Measurements from ENCODE around the gene DVL3. TPM values are rescaled to one million over a fixed set of nuclear protein-coding genes. Genes with fewer than 3 reads are reported as not detected.

Gene DVL3
- total and polyA plus RNA-seq, 2 experiments from 2014 or later = 25.6 to 55.5 TPM

GRCh38 chr3:184178521-184179138 lies 23.5 kb downstream of the DVL3 start:
- Mint-ChIP-seq H3K4me1 (peaks cover 28% of the 10 kb centered on the region), H3K36me3 (ENCODE audit: low read depth) (peaks cover 71% of the 10 kb centered on the region), H3K9me3 (no peaks in the 10 kb centered on the region), H3K27ac (no peak overlapping the region), H3K4me3 (no peak overlapping the region), H3K27me3 (ENCODE audit: insufficient read depth, low read depth, poor library complexity) (peaks cover 5% of the 10 kb centered on the region)
- Histone ChIP-seq H4K20me1 (replicated peaks; ENCODE audit: insufficient read depth) (peaks cover 4% of the 10 kb centered on the region), H3K4me1 (ENCODE audit: insufficient read depth) (peaks cover 15% of the 10 kb centered on the region), H3K4me3 (no peak overlapping the region), H3K27me3 (ENCODE audit: insufficient read depth) (no peaks in the 10 kb centered on the region), H2AFZ (no peak overlapping the region), H3K36me3 (ENCODE audit: insufficient read depth) (peaks cover 28% of the 10 kb centered on the region), H3K9me2 (ENCODE audit: insufficient read depth) (no peaks in the 10 kb centered on the region), H3K4me2 (no peak overlapping the region), H3K79me2 (replicated peaks; ENCODE audit: insufficient read depth) (peaks cover 40% of the 10 kb centered on the region), H3K27ac (ENCODE audit: low read depth) (no peak overlapping the region), H3F3A (replicated peaks; ENCODE audit: low read depth) (0 out of 2 replicates have a peak, but pooled peaks cover 11% of the 10 kb centered on the region)
- no peak for DNase-seq (ENCODE audit: low spot score)
- ATAC-seq = no peak
- TF ChIP-seq, protein P1, sequence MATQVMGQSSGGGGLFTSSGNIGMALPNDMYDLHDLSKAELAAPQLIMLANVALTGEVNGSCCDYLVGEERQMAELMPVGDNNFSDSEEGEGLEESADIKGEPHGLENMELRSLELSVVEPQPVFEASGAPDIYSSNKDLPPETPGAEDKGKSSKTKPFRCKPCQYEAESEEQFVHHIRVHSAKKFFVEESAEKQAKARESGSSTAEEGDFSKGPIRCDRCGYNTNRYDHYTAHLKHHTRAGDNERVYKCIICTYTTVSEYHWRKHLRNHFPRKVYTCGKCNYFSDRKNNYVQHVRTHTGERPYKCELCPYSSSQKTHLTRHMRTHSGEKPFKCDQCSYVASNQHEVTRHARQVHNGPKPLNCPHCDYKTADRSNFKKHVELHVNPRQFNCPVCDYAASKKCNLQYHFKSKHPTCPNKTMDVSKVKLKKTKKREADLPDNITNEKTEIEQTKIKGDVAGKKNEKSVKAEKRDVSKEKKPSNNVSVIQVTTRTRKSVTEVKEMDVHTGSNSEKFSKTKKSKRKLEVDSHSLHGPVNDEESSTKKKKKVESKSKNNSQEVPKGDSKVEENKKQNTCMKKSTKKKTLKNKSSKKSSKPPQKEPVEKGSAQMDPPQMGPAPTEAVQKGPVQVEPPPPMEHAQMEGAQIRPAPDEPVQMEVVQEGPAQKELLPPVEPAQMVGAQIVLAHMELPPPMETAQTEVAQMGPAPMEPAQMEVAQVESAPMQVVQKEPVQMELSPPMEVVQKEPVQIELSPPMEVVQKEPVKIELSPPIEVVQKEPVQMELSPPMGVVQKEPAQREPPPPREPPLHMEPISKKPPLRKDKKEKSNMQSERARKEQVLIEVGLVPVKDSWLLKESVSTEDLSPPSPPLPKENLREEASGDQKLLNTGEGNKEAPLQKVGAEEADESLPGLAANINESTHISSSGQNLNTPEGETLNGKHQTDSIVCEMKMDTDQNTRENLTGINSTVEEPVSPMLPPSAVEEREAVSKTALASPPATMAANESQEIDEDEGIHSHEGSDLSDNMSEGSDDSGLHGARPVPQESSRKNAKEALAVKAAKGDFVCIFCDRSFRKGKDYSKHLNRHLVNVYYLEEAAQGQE (IDR thresholded peaks at IDR 0.05; ENCODE audit: unreplicated experiment) = no peak
- TF ChIP-seq JUNB (IDR thresholded peaks at IDR 0.05; ENCODE audit: unreplicated experiment) = no peak

DNA sequence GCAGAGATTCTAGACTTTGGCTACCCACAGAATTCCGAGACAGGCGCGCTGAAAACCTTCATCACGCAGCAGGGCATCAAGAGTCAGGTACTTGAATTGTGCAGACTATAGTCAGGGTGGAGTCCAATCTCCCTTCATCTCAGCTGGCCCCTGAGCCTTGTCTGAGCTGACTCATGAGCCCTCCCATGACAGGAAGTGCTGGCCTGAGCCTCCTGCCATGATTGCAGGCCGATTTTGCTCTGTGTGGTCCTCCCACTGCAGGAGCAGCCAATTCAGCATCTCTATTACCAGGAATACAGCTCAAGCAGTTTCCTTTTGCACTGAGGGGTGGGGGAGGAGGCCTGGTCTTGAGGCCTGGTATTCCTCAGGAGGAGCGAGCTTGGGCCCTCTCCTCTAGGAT lies 25.0 kb downstream of the DVL3 start:
- H3K4me1 Mint-ChIP-seq = peaks cover 35% of the 10 kb centered on the region
- DNase-seq (ENCODE audit: low spot score) (no peak), ATAC-seq (no peak)
- TF ChIP-seq EZH2 (IDR thresholded peaks at IDR 0.05; ENCODE audit: low read depth, unreplicated experiment) = no peak
- TF ChIP-seq, protein P2, sequence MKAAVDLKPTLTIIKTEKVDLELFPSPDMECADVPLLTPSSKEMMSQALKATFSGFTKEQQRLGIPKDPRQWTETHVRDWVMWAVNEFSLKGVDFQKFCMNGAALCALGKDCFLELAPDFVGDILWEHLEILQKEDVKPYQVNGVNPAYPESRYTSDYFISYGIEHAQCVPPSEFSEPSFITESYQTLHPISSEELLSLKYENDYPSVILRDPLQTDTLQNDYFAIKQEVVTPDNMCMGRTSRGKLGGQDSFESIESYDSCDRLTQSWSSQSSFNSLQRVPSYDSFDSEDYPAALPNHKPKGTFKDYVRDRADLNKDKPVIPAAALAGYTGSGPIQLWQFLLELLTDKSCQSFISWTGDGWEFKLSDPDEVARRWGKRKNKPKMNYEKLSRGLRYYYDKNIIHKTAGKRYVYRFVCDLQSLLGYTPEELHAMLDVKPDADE (IDR thresholded peaks at IDR 0.05) = no peak
- TF ChIP-seq, protein P1 (IDR thresholded peaks at IDR 0.05; ENCODE audit: unreplicated experiment) = no peak
- no peak for TF ChIP-seq STAT1 (IDR thresholded peaks at IDR 0.05; ENCODE audit: unreplicated experiment)
- no peak for TF ChIP-seq POLR2AphosphoS5 (IDR thresholded peaks at IDR 0.05; ENCODE audit: low read depth)
- TF ChIP-seq ZNF331 (CRISPR knock-in tag; IDR thresholded peaks at IDR 0.05; ENCODE audit: low read depth) = no peak
- TF ChIP-seq CTCF (conservative IDR thresholded peaks at IDR 0.05; ENCODE audit: low read depth in 2 of 2) = no peak
- no peak for TF ChIP-seq ZNF114 (CRISPR knock-in tag; IDR thresholded peaks at IDR 0.05)
- TF ChIP-seq NANOG (IDR thresholded peaks at IDR 0.05; ENCODE audit: borderline replicate concordance) = no peak

More for the DNA sequence above, 25.0 kb downstream of the DVL3 start:
- Histone ChIP-seq H2AFZ (no peak overlapping the region), H3F3A (replicated peaks; ENCODE audit: low read depth) (peaks cover 11% of the 10 kb centered on the region; the same call in 1 of the 2 replicates), H3K4me3 (no peak overlapping the region), H3K27me3 (ENCODE audit: insufficient read depth) (no peaks in the 10 kb centered on the region), H3K27ac (ENCODE audit: low read depth) (no peak overlapping the region), H3K4me1 (ENCODE audit: insufficient read depth) (peaks cover 24% of the 10 kb centered on the region), H3K79me2 (replicated peaks; ENCODE audit: insufficient read depth) (peaks cover 37% of the 10 kb centered on the region), H3K36me3 (ENCODE audit: insufficient read depth) (peaks cover 28% of the 10 kb centered on the region), H4K20me1 (replicated peaks; ENCODE audit: insufficient read depth) (peaks cover 4% of the 10 kb centered on the region), H3K4me2 (no peak overlapping the region), H3K9me2 (ENCODE audit: insufficient read depth) (no peaks in the 10 kb centered on the region)
- peaks cover 84% of the 10 kb centered on the region for H3K36me3 Mint-ChIP-seq (ENCODE audit: low read depth)
- H3K4me3 Mint-ChIP-seq = no peak overlapping the region
- no peak overlapping the region for H3K27ac Mint-ChIP-seq
- H3K27me3 Mint-ChIP-seq (ENCODE audit: insufficient read depth, low read depth, poor library complexity) = peaks cover 10% of the 10 kb centered on the region
- no peaks in the 10 kb centered on the region for H3K9me3 Mint-ChIP-seq
